HS-5 (cell line): Measurements from ENCODE around the gene AFM.

Source experiments
- DNase-seq: peaks from one replicate; pipeline ENCODE4 v3.0.0-alpha.2; 2012; ENCODE audit warnings: low read depth

AFM gene

DNA sequence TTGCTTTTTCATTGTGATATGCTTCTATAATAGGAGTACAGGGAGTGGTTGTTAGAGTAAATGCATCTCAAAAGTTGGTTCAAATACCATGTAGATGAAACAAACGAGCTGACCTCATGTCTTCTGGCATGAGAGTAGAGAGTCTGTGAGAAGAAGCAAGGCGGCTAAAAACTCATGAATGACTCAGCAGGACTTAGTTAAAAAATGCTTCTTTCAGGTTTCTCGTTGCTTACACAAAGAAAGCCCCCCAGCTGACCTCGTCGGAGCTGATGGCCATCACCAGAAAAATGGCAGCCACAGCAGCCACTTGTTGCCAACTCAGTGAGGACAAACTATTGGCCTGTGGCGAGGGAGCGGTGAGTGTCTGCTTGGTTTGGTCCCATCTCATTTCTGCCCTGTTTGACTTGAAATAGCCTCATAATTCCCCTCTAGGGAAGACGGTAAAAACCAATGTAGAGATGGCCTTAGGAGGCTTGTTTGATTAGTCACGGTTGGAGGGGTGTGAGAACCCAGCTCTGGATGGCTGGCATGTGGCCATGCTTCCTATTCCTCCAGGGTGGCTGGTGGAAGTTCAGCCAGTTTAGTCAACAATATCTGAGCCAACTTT is 31.0 kb upstream of the AFM start:
- peak; percentile 25 for DNase-seq

GRCh38 chr4:73451404-73451803 is 30.1 kb upstream of the AFM start:
- DNase-seq: no peak

DNA sequence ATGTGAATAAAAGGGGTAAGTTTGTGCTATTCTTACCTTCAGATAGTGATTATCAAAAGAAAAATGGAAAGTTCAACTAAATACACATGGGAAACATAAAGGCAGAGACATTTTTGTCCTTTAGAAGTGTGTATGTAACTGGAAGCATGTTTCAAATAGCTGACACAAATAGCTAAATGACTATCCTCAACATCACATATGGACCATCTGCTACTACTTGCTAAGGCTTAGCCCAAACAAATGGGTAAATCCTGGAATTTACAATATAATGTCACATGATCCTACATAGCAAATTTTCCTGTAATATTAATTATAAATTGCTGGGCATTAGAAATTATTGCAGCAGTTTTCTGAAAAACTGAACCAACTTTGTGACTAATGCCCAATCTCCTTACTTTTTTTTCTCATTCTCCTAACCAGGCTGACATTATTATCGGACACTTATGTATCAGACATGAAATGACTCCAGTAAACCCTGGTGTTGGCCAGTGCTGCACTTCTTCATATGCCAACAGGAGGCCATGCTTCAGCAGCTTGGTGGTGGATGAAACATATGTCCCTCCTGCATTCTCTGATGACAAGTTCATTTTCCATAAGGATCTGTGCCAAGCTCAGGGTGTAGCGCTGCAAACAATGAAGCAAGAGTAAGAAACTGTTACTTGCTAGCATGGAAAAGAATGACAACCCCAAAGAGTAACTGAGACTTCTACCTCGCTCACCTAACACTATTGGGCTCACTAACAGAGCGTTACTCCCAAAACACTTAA is 29.4 kb upstream of the AFM start:
- DNase-seq: no peak

GRCh38 chr4:73452953-73453700 is 28.4 kb upstream of the AFM start:
- no peak for DNase-seq

DNA sequence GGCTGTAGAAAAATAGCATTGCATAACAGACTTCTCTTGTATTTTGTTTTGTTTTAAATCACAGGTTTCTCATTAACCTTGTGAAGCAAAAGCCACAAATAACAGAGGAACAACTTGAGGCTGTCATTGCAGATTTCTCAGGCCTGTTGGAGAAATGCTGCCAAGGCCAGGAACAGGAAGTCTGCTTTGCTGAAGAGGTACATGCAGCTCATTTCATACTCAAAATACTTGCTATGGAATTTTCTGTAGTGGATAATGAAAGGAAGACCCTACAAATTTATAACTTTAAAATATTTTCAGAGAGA is 27.9 kb upstream of the AFM start:
- DNase-seq: no peak

DNA sequence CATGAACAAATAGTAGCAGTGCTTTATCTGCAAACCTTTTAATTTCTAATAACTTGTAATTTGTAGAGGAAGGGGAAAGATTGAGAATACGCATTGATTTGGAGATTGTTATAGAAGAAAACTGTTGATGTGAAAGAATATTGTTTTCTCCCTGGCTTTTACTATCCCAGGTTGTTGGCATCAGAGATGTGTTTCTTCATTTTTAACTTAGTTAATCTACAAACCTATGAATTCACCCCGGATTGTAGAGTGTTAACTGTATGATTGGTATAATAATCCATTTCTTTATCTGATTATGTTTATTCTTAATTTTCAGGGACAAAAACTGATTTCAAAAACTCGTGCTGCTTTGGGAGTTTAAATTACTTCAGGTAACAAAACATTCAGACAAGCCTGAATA is 26.6 kb upstream of the AFM start:
- no peak for DNase-seq

GRCh38 chr4:73456177-73457022 is 25.1 kb upstream of the AFM start:
- no peak for DNase-seq

DNA sequence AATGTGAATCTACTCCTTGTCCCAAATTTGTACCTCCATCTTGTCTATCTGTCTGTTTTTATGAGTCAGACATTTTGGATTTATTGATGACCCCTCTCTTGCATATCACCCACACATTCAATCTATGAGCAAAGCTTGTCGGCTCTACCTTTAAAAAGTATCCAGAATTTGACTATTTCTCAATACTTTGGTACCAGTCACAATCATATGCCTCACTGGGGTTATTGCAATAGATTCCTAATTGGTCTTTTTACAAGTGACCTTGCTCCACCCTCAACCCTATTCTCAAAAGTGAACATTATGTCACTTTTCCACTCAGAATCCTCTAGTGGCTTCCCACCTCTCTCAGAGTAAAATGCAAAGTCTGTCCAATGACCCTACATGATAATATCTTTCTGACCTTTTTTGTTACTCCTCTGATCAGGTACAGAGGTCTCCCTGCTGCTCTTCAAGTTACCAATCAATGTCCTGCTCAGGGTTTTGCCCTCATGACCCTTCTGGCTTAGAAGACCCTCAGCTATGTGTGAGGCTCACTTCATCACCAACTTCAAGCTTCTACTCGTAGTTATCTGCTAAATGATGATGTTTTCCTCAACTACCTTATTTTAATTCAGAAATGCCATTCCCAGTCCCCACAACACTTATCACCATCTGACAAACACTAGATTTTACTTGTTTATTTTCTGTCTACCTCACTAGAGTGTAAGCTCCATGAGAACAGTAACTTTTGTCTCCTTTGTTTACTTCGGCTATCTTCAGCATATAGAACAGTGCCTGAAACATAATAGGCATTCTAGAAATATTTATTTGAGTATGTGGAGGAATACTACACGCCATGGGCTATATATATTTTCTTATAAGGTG is 23.1 kb upstream of the AFM start:
- DNase-seq: no peak

DNA sequence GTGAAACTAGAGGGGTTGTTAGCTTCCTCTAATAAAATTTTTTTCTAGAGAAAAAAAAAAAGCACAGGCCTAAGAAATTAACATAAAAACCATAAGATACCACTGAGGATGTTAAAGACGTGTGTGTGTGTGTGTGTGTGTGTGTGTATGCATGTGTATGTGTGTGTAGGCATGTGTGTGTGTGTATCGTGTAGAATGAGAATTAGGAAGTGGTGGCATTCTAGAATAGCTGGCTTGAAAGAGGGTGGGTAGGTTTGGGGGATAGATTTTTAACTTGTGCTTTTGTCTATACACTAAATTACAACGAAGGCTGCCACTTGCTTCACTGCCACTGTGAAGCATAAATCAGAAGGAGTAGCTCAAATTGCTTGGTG is 22.5 kb upstream of the AFM start:
- no peak for DNase-seq

DNA sequence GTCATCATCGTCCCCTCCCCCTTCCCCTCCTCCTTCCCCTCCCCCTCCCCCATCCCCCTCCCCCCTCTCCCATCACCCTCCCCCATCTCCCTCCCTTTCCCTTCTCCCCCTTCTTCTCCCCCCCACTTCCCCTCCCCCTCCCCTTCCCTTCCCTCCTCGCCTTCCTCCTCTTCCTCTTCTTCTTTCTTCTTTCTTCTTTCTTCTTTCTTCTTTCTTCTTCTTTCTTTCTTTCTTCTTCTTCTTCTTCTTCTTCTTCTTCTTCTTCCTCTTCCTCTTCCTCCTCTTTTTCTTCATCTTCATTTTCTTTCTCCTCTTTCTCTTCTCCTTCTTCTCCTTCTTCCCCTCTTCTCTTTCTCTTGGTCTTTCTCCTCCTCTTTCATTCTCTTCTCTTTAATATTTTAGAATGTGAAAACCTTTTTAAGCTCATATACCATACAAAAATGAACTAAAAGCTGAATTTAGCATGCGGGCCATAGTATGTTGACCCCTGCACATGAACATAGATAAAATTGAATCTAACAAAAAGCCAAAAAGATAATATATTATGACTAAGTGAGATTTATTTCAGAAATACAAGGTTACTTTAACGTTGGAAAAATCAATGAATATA is 20.5 kb upstream of the AFM start:
- DNase-seq: no peak

GRCh38 chr4:73468170-73468569 is 13.4 kb upstream of the AFM start:
- no peak for DNase-seq

DNA sequence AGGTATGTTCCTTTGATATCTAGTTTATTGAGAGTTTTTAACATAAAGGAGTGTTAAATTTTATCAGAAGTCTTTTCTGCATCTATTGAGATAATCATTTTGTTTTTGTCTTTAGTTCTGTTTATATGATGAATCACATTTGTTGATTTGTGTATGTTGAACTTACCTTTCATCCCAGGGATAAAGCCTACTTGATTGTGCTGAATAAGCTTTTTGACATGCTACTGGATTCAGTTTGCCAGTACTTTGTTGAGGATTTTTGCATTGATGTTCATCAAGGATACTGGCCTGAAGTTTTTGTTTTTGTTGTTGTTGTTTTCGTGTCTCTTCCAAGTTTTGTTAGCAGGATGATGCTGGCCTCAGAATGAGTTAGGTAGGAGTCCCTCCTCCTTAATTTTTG is 10.8 kb upstream of the AFM start:
- no peak for DNase-seq

GRCh38 chr4:73477176-73477575 is 4.4 kb upstream of the AFM start:
- DNase-seq: no peak

- DNase-seq: no peak
These were observed 2.2 kb upstream of the AFM start for GRCh38 chr4:73479323-73479722.

GRCh38 chr4:73485085-73485484 is 3.5 kb downstream of the AFM start:
- no peak for DNase-seq

DNA sequence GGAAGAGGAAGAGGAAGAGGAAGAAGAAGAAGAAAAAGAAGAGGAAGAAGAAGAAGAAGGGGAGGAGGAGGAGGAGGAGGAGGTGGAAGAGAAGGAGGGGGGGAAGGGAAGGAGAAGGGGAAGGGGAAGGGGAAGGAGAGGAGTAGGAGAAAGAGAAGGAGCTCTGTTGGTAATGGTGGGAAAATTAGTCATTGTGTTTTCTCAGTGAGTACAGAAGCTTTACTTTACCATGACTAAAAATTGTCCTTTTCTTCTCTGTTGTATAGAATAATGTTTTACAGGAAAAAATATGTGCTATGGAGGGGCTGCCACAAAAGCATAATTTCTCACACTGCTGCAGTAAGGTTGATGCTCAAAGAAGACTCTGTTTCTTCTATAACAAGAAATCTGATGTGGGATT is 4.1 kb downstream of the AFM start:
- no peak for DNase-seq

DNA sequence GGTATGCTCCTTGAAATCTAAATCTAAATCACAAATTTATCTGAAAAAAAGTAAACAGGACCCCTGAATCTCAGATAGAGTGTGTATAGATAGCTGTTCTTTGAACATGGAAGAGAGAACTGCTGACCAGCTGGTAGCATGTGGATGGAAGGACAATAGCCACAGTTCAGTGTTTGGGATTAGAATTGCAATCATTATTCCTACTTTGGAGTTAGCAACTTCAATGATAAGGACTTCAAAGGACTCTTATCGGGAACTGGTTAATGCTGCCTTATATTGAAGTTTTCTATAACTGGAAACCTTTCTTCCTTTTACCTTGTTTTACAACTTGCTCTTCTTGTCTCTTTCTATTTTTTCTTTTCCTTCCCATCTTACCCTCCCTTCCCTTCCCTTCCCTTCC is 5.0 kb downstream of the AFM start:
- DNase-seq: no peak

DNA sequence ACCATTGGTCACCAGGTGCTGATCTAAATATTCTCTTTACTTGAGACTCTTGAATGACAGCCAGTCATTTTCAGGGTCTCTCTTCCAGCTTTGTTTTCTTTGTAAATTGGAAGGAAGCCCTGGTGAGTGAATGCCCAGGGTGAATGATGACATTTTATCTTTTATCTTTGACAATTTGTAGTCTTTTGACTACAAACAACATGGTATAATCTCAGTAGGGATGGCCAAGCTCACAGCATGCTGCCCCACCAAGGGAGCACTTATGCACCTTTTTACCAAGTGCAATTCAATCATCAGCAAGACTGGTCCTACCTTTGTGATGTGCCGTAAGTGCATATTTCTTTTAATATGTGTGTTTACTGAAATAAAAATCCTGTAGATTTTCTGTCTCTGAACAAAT is 5.7 kb downstream of the AFM start:
- DNase-seq: no peak

GRCh38 chr4:73499996-73500765 is 18.6 kb downstream of the AFM start:
- no peak for DNase-seq

GRCh38 chr4:73501664-73502265 is 20.2 kb downstream of the AFM start:
- DNase-seq: no peak
